ENCODE results near the gene KHDRBS1.

GRCh38 chr1:31991182-31991581 lies 22.5 kb upstream of the KHDRBS1 start:
- TF ChIP-seq CTCF (IDR thresholded peaks at IDR 0.05) (no peak), POLR2A (IDR thresholded peaks at IDR 0.05) (no peak)

Data from body of pancreas (tissue), 4 donors.